ENCODE measurements around the gene HTR1D. TPM values are rescaled to one million over a fixed set of nuclear protein-coding genes. Genes with fewer than 3 reads are reported as not detected.

HTR1D gene
- total and polyA plus RNA-seq, 3 experiments from 2014 or later: not detected

DNA sequence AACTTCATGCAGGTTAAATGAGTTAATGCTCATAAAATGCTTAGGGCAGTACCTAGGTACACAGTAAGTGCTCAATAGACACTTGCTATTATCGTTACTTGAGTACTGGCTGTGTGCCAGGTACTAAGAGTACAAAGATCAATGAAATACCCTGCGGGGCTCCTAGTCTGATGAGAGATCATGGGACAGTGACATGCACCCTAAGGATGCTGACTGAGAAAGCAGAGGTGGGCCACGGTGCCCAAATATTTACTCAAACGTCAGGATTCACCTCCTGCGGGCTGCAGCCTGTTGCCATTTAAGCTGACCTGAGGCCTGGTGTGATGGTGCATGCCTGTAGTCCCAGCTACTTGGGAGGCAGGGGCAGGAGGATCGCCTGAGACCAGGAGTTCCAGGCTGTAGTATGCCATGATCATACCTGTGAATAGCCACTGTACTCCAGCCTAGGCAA, 28.8 kb downstream of the HTR1D start:
- H3K9me3 Mint-ChIP-seq: no peaks in the 10 kb centered on the region
- peaks cover 8% of the 10 kb centered on the region for H3K4me1 ChIP-seq (ENCODE audit: insufficient read depth, low read length)

DNA sequence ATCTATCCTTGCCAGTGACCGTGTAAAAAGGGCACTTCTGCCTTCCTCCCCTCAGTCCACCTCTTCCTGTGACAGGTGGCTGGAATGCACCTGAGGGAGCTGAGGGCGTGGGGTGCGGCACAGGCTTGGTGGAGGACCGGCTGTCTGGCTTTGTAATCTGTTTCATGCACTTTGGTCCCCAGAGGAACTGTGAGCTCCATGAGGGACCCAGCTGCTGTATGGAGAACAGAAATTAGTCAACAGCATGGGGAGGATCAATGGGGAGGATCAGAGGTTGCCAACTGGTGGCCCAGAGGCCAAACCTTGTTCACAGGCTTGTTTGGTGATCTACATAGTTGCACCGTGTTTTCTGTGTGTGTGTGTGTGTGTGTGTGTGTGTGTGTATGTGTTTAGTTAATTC, 29.7 kb downstream of the HTR1D start:
- H3K9me3 Mint-ChIP-seq: no peaks in the 10 kb centered on the region
- H3K4me3 Mint-ChIP-seq: no peak overlapping the region
- H3K27me3 Mint-ChIP-seq: peaks cover 4 to 8% of the 10 kb centered on the region in 2 donors
- no peaks in the 10 kb centered on the region for H3K9me3 ChIP-seq (ENCODE audit: low read length)
- no peak overlapping the region for H3K4me3 ChIP-seq (ENCODE audit: low read length)
- DNase-seq: no peak
- peaks cover 0 to 4% (median 0%) of the 10 kb centered on the region in 3 donors for H3K36me3 Mint-ChIP-seq
- peak overlapping the region in 1 of 8 donors; percentile 47 for H3K27ac Mint-ChIP-seq
- H3K27me3 ChIP-seq (ENCODE audit: insufficient read depth, low read length, poor library complexity, severe bottlenecking): no peaks in the 10 kb centered on the region
- CTCF ChIA-PET: interaction anchor here (10.8 kb wide), 1 partner anchor 90 kb away, joined by 317 read pairs; no protein-coding TSS in a partner anchor
- no peak overlapping the region for H3K27ac ChIP-seq (ENCODE audit: low read depth, low read length)
- no peaks in the 10 kb centered on the region for H3K36me3 ChIP-seq (ENCODE audit: insufficient read depth, low read length)
- POLR2A ChIA-PET: no interaction called here
- peaks cover 8% of the 10 kb centered on the region for H3K4me1 ChIP-seq (ENCODE audit: insufficient read depth, low read length)
- peaks cover 11 to 12% (median 11%) of the 10 kb centered on the region in 3 donors for H3K4me1 Mint-ChIP-seq

More for the DNA sequence above, 28.8 kb downstream of the HTR1D start:
- H3K27me3 ChIP-seq (ENCODE audit: insufficient read depth, low read length, poor library complexity, severe bottlenecking): no peaks in the 10 kb centered on the region
- H3K36me3 Mint-ChIP-seq: peaks cover 0 to 4% (median 0%) of the 10 kb centered on the region in 3 donors
- no peak for DNase-seq
- peaks cover 7 to 14% of the 10 kb centered on the region in 2 donors for H3K27me3 Mint-ChIP-seq
- ChIA-PET CTCF (interaction anchor here (10.8 kb wide), 1 partner anchor 91 kb away, joined by 317 read pairs; no protein-coding TSS in a partner anchor), POLR2A (no interaction called here)
- no peak overlapping the region for H3K4me3 Mint-ChIP-seq
- no peak overlapping the region for H3K4me3 ChIP-seq (ENCODE audit: low read length)
- no peak overlapping the region for H3K27ac ChIP-seq (ENCODE audit: low read depth, low read length)
- no peak overlapping the region for H3K27ac Mint-ChIP-seq
- no peaks in the 10 kb centered on the region for H3K36me3 ChIP-seq (ENCODE audit: insufficient read depth, low read length)
- H3K4me1 Mint-ChIP-seq: peaks cover 11 to 12% (median 11%) of the 10 kb centered on the region in 3 donors
- no peaks in the 10 kb centered on the region for H3K9me3 ChIP-seq (ENCODE audit: low read length)

- peaks cover 11 to 12% (median 11%) of the 10 kb centered on the region in 3 donors for H3K4me1 Mint-ChIP-seq
- ChIA-PET CTCF (interaction anchor here (1.1 to 10.8 kb wide), 14 partner anchors 10 to 124 kb away, joined by 3 to 317 read pairs (median 7); partner anchors contain the start of gene LUZP1), POLR2A (interaction anchor here (1.6 kb wide), 1 partner anchor 85 kb away, joined by 4 read pairs; no protein-coding TSS in a partner anchor)
- H3K9me3 Mint-ChIP-seq: no peaks in the 10 kb centered on the region
- H3K36me3 ChIP-seq (ENCODE audit: insufficient read depth, low read length): no peaks in the 10 kb centered on the region
- no peak overlapping the region for H3K4me3 ChIP-seq (ENCODE audit: low read length)
- no peak overlapping the region for H3K4me3 Mint-ChIP-seq
- peaks cover 3 to 6% of the 10 kb centered on the region in 2 donors for H3K27me3 Mint-ChIP-seq
- no peak for DNase-seq
- peak overlapping the region in 1 of 8 donors; percentile 25 for H3K27ac Mint-ChIP-seq
- peaks cover 8% of the 10 kb centered on the region for H3K4me1 ChIP-seq (ENCODE audit: insufficient read depth, low read length)
- H3K9me3 ChIP-seq (ENCODE audit: low read length): no peaks in the 10 kb centered on the region
- no peaks in the 10 kb centered on the region for H3K36me3 Mint-ChIP-seq
- no peaks in the 10 kb centered on the region for H3K27me3 ChIP-seq (ENCODE audit: insufficient read depth, low read length, poor library complexity, severe bottlenecking)
- H3K27ac ChIP-seq (ENCODE audit: low read depth, low read length): no peak overlapping the region
These were observed 31.9 kb downstream of the HTR1D start for GRCh38 chr1:23185381-23185780.

- H3K9me3 Mint-ChIP-seq: no peaks in the 10 kb centered on the region
- ChIA-PET CTCF (interaction anchor here (0.6 to 10.8 kb wide), 22 partner anchors 11 to 173 kb away, joined by 3 to 317 read pairs (median 5); partner anchors contain the start of gene LUZP1), POLR2A (interaction anchor here (0.7 to 1.6 kb wide), 2 partner anchors 84 to 86 kb away, joined by 4 read pairs; no protein-coding TSS in a partner anchor)
- Histone ChIP-seq H3K4me3 (ENCODE audit: low read length) (no peak overlapping the region), H3K27ac (ENCODE audit: low read depth, low read length) (no peak overlapping the region), H3K9me3 (ENCODE audit: low read length) (no peaks in the 10 kb centered on the region), H3K27me3 (ENCODE audit: insufficient read depth, low read length, poor library complexity, severe bottlenecking) (no peaks in the 10 kb centered on the region), H3K36me3 (ENCODE audit: insufficient read depth, low read length) (no peaks in the 10 kb centered on the region), H3K4me1 (ENCODE audit: insufficient read depth, low read length) (peaks cover 8% of the 10 kb centered on the region)
- DNase-seq: peak in 4 of 5 donors; percentile 27 to 55 (median 50)
- H3K27me3 Mint-ChIP-seq: peaks cover 5 to 6% of the 10 kb centered on the region in 2 donors
- peak overlapping the region in 6 of 8 donors; percentile 45 to 88 (median 74) for H3K27ac Mint-ChIP-seq
- peaks cover 11 to 12% (median 11%) of the 10 kb centered on the region in 3 donors for H3K4me1 Mint-ChIP-seq
- H3K36me3 Mint-ChIP-seq: no peaks in the 10 kb centered on the region
- peak overlapping the region in 6 of 7 donors; percentile 74 to 84 (median 82) for H3K4me3 Mint-ChIP-seq
These were observed 32.9 kb downstream of the HTR1D start for GRCh38 chr1:23184212-23184934.

- peaks cover 15 to 24% (median 24%) of the 10 kb centered on the region in 3 donors for H3K4me1 Mint-ChIP-seq
- CTCF ChIA-PET: interaction anchor here (0.6 to 1.2 kb wide), 4 partner anchors 79 to 81 kb away, joined by 3 to 7 read pairs (median 3); no protein-coding TSS in a partner anchor
- H3K27me3 ChIP-seq (ENCODE audit: insufficient read depth, low read length, poor library complexity, severe bottlenecking): no peaks in the 10 kb centered on the region
- H3K27me3 Mint-ChIP-seq: peaks cover 8 to 25% of the 10 kb centered on the region in 2 donors
- POLR2A ChIA-PET: no interaction called here
- H3K36me3 Mint-ChIP-seq: no peaks in the 10 kb centered on the region
- H3K9me3 ChIP-seq (ENCODE audit: low read length): no peaks in the 10 kb centered on the region
- H3K36me3 ChIP-seq (ENCODE audit: insufficient read depth, low read length): no peaks in the 10 kb centered on the region
- H3K4me1 ChIP-seq (ENCODE audit: insufficient read depth, low read length): peaks cover 21% of the 10 kb centered on the region
- DNase-seq: no peak
- H3K4me3 Mint-ChIP-seq: no peak overlapping the region
- H3K27ac Mint-ChIP-seq: no peak overlapping the region
- no peaks in the 10 kb centered on the region for H3K9me3 Mint-ChIP-seq
- H3K4me3 ChIP-seq (ENCODE audit: low read length): no peak overlapping the region
- H3K27ac ChIP-seq (ENCODE audit: low read depth, low read length): no peak overlapping the region
These were observed 37.4 kb downstream of the HTR1D start for GRCh38 chr1:23179862-23180261.

- Histone ChIP-seq H3K4me1 (ENCODE audit: insufficient read depth, low read length) (peaks cover 13% of the 10 kb centered on the region), H3K4me3 (ENCODE audit: low read length) (no peak overlapping the region), H3K9me3 (ENCODE audit: low read length) (no peaks in the 10 kb centered on the region), H3K27ac (ENCODE audit: low read depth, low read length) (no peak overlapping the region), H3K36me3 (ENCODE audit: insufficient read depth, low read length) (no peaks in the 10 kb centered on the region), H3K27me3 (ENCODE audit: insufficient read depth, low read length, poor library complexity, severe bottlenecking) (no peaks in the 10 kb centered on the region)
- peak overlapping the region in 1 of 7 donors; percentile 11 for H3K4me3 Mint-ChIP-seq
- CTCF ChIA-PET: interaction anchor here (0.7 to 1.6 kb wide), 5 partner anchors 68 to 80 kb away, joined by 3 to 7 read pairs (median 4); no protein-coding TSS in a partner anchor
- H3K4me1 Mint-ChIP-seq: peaks cover 9 to 21% (median 20%) of the 10 kb centered on the region in 3 donors
- no peaks in the 10 kb centered on the region for H3K36me3 Mint-ChIP-seq
- POLR2A ChIA-PET: no interaction called here
- no peaks in the 10 kb centered on the region for H3K9me3 Mint-ChIP-seq
- peaks cover 10 to 25% of the 10 kb centered on the region in 2 donors for H3K27me3 Mint-ChIP-seq
- DNase-seq: no peak
- peak overlapping the region in 2 of 8 donors; percentile 11 to 18 for H3K27ac Mint-ChIP-seq
These were observed 38.4 kb downstream of the HTR1D start for GRCh38 chr1:23178950-23179349.

DNA sequence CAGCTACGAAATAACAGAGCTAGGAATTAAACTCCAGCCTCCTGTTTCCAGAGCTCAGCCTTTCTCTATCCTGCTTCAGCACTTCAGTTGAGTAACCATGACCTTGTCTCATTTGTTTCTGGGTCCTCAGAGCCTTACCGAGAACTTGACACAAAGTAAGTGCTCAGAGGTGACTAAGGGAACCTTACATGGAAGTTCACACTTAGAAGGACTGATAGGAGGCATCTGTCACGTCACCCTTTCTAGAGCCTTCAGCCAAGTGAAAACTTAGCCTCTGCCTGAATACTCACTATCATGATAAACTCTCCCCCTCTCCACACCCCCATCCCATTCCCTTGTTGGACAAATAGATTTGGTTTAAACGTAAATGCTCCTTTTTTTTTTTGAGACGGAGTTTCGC, 38.9 kb downstream of the HTR1D start:
- POLR2A ChIA-PET: no interaction called here
- H3K36me3 Mint-ChIP-seq: no peaks in the 10 kb centered on the region
- Histone ChIP-seq H3K27ac (ENCODE audit: low read depth, low read length) (no peak overlapping the region), H3K36me3 (ENCODE audit: insufficient read depth, low read length) (no peaks in the 10 kb centered on the region), H3K4me3 (ENCODE audit: low read length) (no peak overlapping the region), H3K27me3 (ENCODE audit: insufficient read depth, low read length, poor library complexity, severe bottlenecking) (no peaks in the 10 kb centered on the region), H3K4me1 (ENCODE audit: insufficient read depth, low read length) (peaks cover 13% of the 10 kb centered on the region), H3K9me3 (ENCODE audit: low read length) (no peaks in the 10 kb centered on the region)
- H3K9me3 Mint-ChIP-seq: no peaks in the 10 kb centered on the region
- peak overlapping the region in 6 of 7 donors; percentile 11 to 71 (median 68) for H3K4me3 Mint-ChIP-seq
- H3K27me3 Mint-ChIP-seq: peaks cover 10 to 25% of the 10 kb centered on the region in 2 donors
- peaks cover 6 to 18% (median 17%) of the 10 kb centered on the region in 3 donors for H3K4me1 Mint-ChIP-seq
- H3K27ac Mint-ChIP-seq: peak overlapping the region in 4 of 8 donors; percentile 5 to 51 (median 14)
- DNase-seq: no peak
- CTCF ChIA-PET: interaction anchor here (0.9 to 1.6 kb wide), 5 partner anchors 67 to 80 kb away, joined by 3 to 7 read pairs (median 4); no protein-coding TSS in a partner anchor
